K562 (cell line): Measurements from ENCODE around the gene GRIN2D. TPM values are rescaled to one million over a fixed set of nuclear protein-coding genes. Genes with fewer than 3 reads are reported as not detected.
A peak's percentile ranks its signal among the peaks of the same experiment; 100 is the strongest.

Source experiments
- ARHGAP35 ChIP-seq: fragments of 450-650 bp; IDR thresholded peaks from 2 replicates; pipeline ENCODE4 v1.6.1; 2018; ENCODE audit not compliant: partially characterized antibody
- FOXK1 ChIP-seq: sonication (generic); formaldehyde crosslinking; IDR thresholded peaks from 2 replicates; pipeline ENCODE4 v1.8.0; 2022; ENCODE audit warnings: missing genetic modification reagents, mild to moderate bottlenecking, borderline replicate concordance
- HNRNPLL ChIP-seq: fragments of 200-400 bp; formaldehyde crosslinking; IDR thresholded peaks from 2 replicates; pipeline ENCODE4 v1.6.1; 2017; ENCODE audit warnings: low read length, low read depth, mild to moderate bottlenecking; ENCODE audit not compliant: poor library complexity, severe bottlenecking
- KLF6 ChIP-seq: fragments of 250-450 bp; sonication (Bioruptor Pico); IDR thresholded peaks from 2 replicates; pipeline ENCODE4 v1.4.0; 2020; ENCODE audit warnings: mild to moderate bottlenecking, moderate library complexity, borderline replicate concordance
- MTF1 ChIP-seq: fragments of 250-450 bp; sonication (Bioruptor Pico); IDR thresholded peaks from 2 replicates; pipeline ENCODE4 v1.9.0; 2021; ENCODE audit warnings: moderate library complexity, mild to moderate bottlenecking, inconsistent platforms, borderline replicate concordance
- OTX1 ChIP-seq: fragments of 450-650 bp; formaldehyde crosslinking; IDR thresholded peaks from 2 replicates; pipeline ENCODE4 v1.4.0; 2022; ENCODE audit warnings: mild to moderate bottlenecking
- PHB ChIP-seq: fragments of 250-450 bp; sonication (Bioruptor Pico); IDR thresholded peaks from 2 replicates; pipeline ENCODE4 v1.5.0; 2021
- PHF8 ChIP-seq: fragments of 200-600 bp; sonication (generic); IDR thresholded peaks from 2 replicates; pipeline ENCODE4 v1.6.1; 2012; ENCODE audit warnings: mixed run types, mild to moderate bottlenecking, inconsistent platforms, low read length, moderate library complexity, borderline replicate concordance
- PURB ChIP-seq: sonication (generic); formaldehyde crosslinking; IDR thresholded peaks from 2 replicates; pipeline ENCODE4 v1.9.0; 2021; ENCODE audit warnings: low read depth, mild to moderate bottlenecking, missing genetic modification reagents
- RB1 ChIP-seq: fragments of 450-650 bp; IDR thresholded peaks from 2 replicates; pipeline ENCODE4 v1.6.1; 2017; ENCODE audit warnings: low read depth, mild to moderate bottlenecking
- RBM14 ChIP-seq: fragments of 200-400 bp; formaldehyde crosslinking; IDR thresholded peaks from 2 replicates; pipeline ENCODE4 v1.6.1; 2018; ENCODE audit warnings: low read depth, mild to moderate bottlenecking, low read length, moderate library complexity, borderline replicate concordance; ENCODE audit not compliant: insufficient read depth
- SFPQ ChIP-seq: fragments of 200-400 bp; formaldehyde crosslinking; IDR thresholded peaks from 2 replicates; pipeline ENCODE4 v1.6.1; 2017; ENCODE audit warnings: mild to moderate bottlenecking, low read depth, low read length, moderate library complexity
- TBL1XR1 ChIP-seq, 2 experiments: IDR thresholded peaks; 2 replicates each; pipeline ENCODE4 v1.6.1; 2012; ENCODE audit warnings: improper control_type of control experiment in 2 of 2, low read length in 2 of 2, mild to moderate bottlenecking in 1 of 2
- TCFL5 ChIP-seq: fragments of 250-450 bp; sonication (Bioruptor Pico); conservative IDR thresholded peaks from 2 replicates; pipeline ENCODE4 v1.6.1; 2021; ENCODE audit warnings: mild to moderate bottlenecking, moderate library complexity, matching md5 sums
- TFAM ChIP-seq: fragments of 250-450 bp; sonication (Bioruptor Pico); conservative IDR thresholded peaks from 2 replicates; pipeline ENCODE4 v1.5.0; 2021; ENCODE audit warnings: mild to moderate bottlenecking, moderate library complexity
- WHSC1 ChIP-seq: IDR thresholded peaks from one replicate; pipeline ENCODE4 v1.6.1; 2012; ENCODE audit warnings: low read length, control low read depth, inconsistent platforms
- ZBTB33 ChIP-seq: sonication (generic); formaldehyde crosslinking; IDR thresholded peaks from 2 replicates; pipeline ENCODE4 v1.8.1; 2023; ENCODE audit warnings: mild to moderate bottlenecking, missing genetic modification reagents
- ZKSCAN8 ChIP-seq: fragments of 200-800 bp; sonication (Bioruptor generic); IDR thresholded peaks from 2 replicates; pipeline ENCODE4 v1.6.1; 2016; ENCODE audit warnings: missing genetic modification characterization, missing compliant biosample characterization
- ZNF140 ChIP-seq: fragments of 250-450 bp; sonication (Bioruptor Pico); IDR thresholded peaks from 2 replicates; pipeline ENCODE4 v1.8.0; 2021; ENCODE audit warnings: moderate library complexity, mild to moderate bottlenecking, inconsistent platforms
- ZNF253 ChIP-seq: fragments of 250-450 bp; sonication (Bioruptor Pico); conservative IDR thresholded peaks from 2 replicates; pipeline ENCODE4 v1.6.1; 2021; ENCODE audit warnings: mild to moderate bottlenecking
- ZNF764 ChIP-seq: fragments of 250-450 bp; sonication (Bioruptor Pico); IDR thresholded peaks from 2 replicates; pipeline ENCODE4 v1.4.0; 2020; ENCODE audit warnings: low read depth, mild to moderate bottlenecking, moderate library complexity
- polyA plus RNA-seq, 8 experiments: library from polyadenylated mRNA; depleted of rRNA in 4 of 8; stranded (reverse) in 5 of 8; unstranded in 3 of 8; fragments of >200 nt; fragmentation: Nextera tagmentation in 2 of 8; fragmentation: Illumina TruSeq in 1 of 8; extraction: Ambion mirVana in 2 of 8; extraction: Trizol in 1 of 8; gene quantifications; 2 replicates each; pipeline versions ENCODE4 v1.2.1 to v1.2.3, GENCODE V29; 2011 to 2014; ENCODE audit warnings: inconsistent platforms in 1 of 8, missing spikeins in 1 of 8
- total RNA-seq, 7 experiments: library from RNA; depleted of rRNA in 6 of 7; stranded (reverse); fragments of >200 nt in 6 of 7; fragmentation: Illumina TruSeq in 2 of 7; extraction: Trizol in 2 of 7; gene quantifications; 2 replicates each; pipeline versions ENCODE4 v1.2.1 to v1.2.3, GENCODE V29; 2011 to 2021; ENCODE audit warnings: low replicate concordance in 1 of 7

GRIN2D gene
- total and polyA plus RNA-seq, 9 of the 15 experiments (the other 6 are each of a cell fraction or from before 2014, with no cell fraction given) = 0.32 to 31.5 (median 1.8) TPM

- TF ChIP-seq RB1 = peak; percentile 75
- no peak for TF ChIP-seq OTX1 (CRISPR knock-in tag)
- TF ChIP-seq TBL1XR1 (IDR thresholded peaks at IDR 0.05; ENCODE audit: low read length in 2 of 2) = no peak
- TF ChIP-seq ZNF140 (CRISPR knock-in tag) = no peak
- peak; percentile 54; the same call in 1 of the 2 replicates for TF ChIP-seq ZBTB33 (CRISPR knock-in tag)
- no peak for TF ChIP-seq WHSC1
- no peak for TF ChIP-seq PURB (CRISPR knock-in tag)
- no peak for TF ChIP-seq HNRNPLL
- TF ChIP-seq TCFL5 (CRISPR knock-in tag) = no peak
- TF ChIP-seq ARHGAP35 = no peak
- no peak for TF ChIP-seq TFAM (CRISPR knock-in tag)
- no peak for TF ChIP-seq SFPQ
- TF ChIP-seq MTF1 (CRISPR knock-in tag) = no peak
- no peak for TF ChIP-seq PHB (CRISPR knock-in tag)
- TF ChIP-seq RBM14 = no peak
- no peak for TF ChIP-seq ZKSCAN8 (CRISPR knock-in tag)
- 0 out of 2 replicates have a peak, but pooled peaks have one; percentile 17 for TF ChIP-seq KLF6
- peak; percentile 88 for TF ChIP-seq PHF8
- no peak for TF ChIP-seq ZNF764 (CRISPR knock-in tag)
- TF ChIP-seq FOXK1 (CRISPR knock-in tag) = peak; percentile 94; the same call in 1 of the 2 replicates
- no peak for TF ChIP-seq ZNF253
Measured at GRCh38 chr19:48390188-48391099, 3.0 kb upstream of the GRIN2D start (continued).
